OCI-LY7 (cell line): ENCODE results near the gene TMPRSS6. TPM values are rescaled to one million over a fixed set of nuclear protein-coding genes. Genes with fewer than 3 reads are reported as not detected.

Experiments used
- BruUV-seq: library from RNA; stranded (reverse); fragments of 400-500 nt; replicated peaks from 2 replicates; lab custom pipeline; 2021; lab: Mats Ljungman, UMichigan
- CTCF ChIA-PET: fragments of 300-600 bp; sonication (Branson Sonifier 250); formaldehyde crosslinking; loops from one replicate; lab custom pipeline; 2022; ENCODE audit warnings: antibody characterized with exemption; ENCODE audit not compliant: unreplicated experiment; lab: Charles Lee
- POLR2A ChIA-PET: fragments of 300-600 bp; sonication (Branson Sonifier 250); formaldehyde crosslinking; loops from one replicate; lab custom pipeline; 2022; ENCODE audit warnings: antibody characterized with exemption; lab: Charles Lee
- DNase-seq: peaks from one replicate; pipeline ENCODE4 v3.0.0-alpha.2; 2015; ENCODE audit warnings: low spot score
- H2AFZ ChIP-seq: fragments of 200-600 bp; sonication (generic), shearing (Covaris generic); 2 replicates; pipeline ENCODE4 v1.6.1; 2014; ENCODE audit warnings: mild to moderate bottlenecking, antibody characterized with exemption, low read length, moderate library complexity
- H3K27ac ChIP-seq: fragments of 200-600 bp; sonication (generic); 2 replicates; pipeline ENCODE4 v1.5.1; 2014; ENCODE audit warnings: mixed run types, low read depth, mild to moderate bottlenecking, moderate library complexity, low read length, inconsistent platforms; ENCODE audit not compliant: poor library complexity, severe bottlenecking
- H3K36me3 ChIP-seq: fragments of 200-600 bp; sonication (generic); 2 replicates; pipeline ENCODE4 v1.6.1; 2014; ENCODE audit warnings: mild to moderate bottlenecking, antibody characterized with exemption, low read length, moderate library complexity, mixed read lengths; ENCODE audit not compliant: insufficient read depth
- H3K4me1 ChIP-seq: fragments of 200-600 bp; sonication (generic); 2 replicates; pipeline ENCODE4 v1.5.1; 2014; ENCODE audit warnings: mild to moderate bottlenecking, low read length; ENCODE audit not compliant: insufficient read depth, poor library complexity, severe bottlenecking
- H3K4me2 ChIP-seq: fragments of 200-600 bp; sonication (generic); 2 replicates; pipeline ENCODE4 v1.6.1; 2014; ENCODE audit warnings: mild to moderate bottlenecking, low read length
- H3K4me3 ChIP-seq: fragments of 200-600 bp; sonication (generic); 2 replicates; pipeline ENCODE4 v1.5.1; 2014; ENCODE audit warnings: mild to moderate bottlenecking, low read depth, low read length; ENCODE audit not compliant: poor library complexity, severe bottlenecking
- H3K79me2 ChIP-seq: fragments of 200-600 bp; sonication (generic); 2 replicates; pipeline ENCODE4 v1.6.1; 2016; ENCODE audit warnings: low read depth, mild to moderate bottlenecking, low read length, moderate library complexity, mixed read lengths; ENCODE audit not compliant: insufficient read depth
- H3K9me2 ChIP-seq: fragments of 200-600 bp; sonication (generic); 2 replicates; pipeline ENCODE4 v1.6.1; 2016; ENCODE audit warnings: mild to moderate bottlenecking, low read length, mixed read lengths; ENCODE audit not compliant: insufficient read depth
- H3K9me3 ChIP-seq: fragments of 200-600 bp; sonication (generic); 2 replicates; pipeline ENCODE4 v1.6.1; 2014; ENCODE audit warnings: mild to moderate bottlenecking, mixed run types, low read length, mixed read lengths
- H4K20me1 ChIP-seq: fragments of 200-600 bp; sonication (generic); 2 replicates; pipeline ENCODE4 v1.6.1; 2014; ENCODE audit warnings: mild to moderate bottlenecking, antibody characterized with exemption, low read length, moderate library complexity, mixed read lengths; ENCODE audit not compliant: insufficient read depth
- CTCF ChIP-seq: fragments of 200-600 bp; sonication (generic); conservative IDR thresholded peaks from 2 replicates; pipeline ENCODE4 v1.5.1; 2014; ENCODE audit warnings: mild to moderate bottlenecking, antibody characterized with exemption, low read length, moderate library complexity, mixed read lengths
- EZH2phosphoT487 ChIP-seq: fragments of 200-600 bp; sonication (generic); IDR thresholded peaks from 2 replicates; pipeline ENCODE4 v1.6.1; 2018; ENCODE audit warnings: low read depth, borderline replicate concordance, mild to moderate bottlenecking, mixed run types, antibody characterized with exemption, low read length, moderate library complexity, mixed read lengths
- intact Hi-C: fragments of 100-400 bp; cut with micrococcal nuclease; formaldehyde crosslinking; loops from one replicate; pipeline ENCODE4 v1.10.0; 2022; ENCODE audit not compliant: unreplicated experiment
- total RNA-seq, 2 experiments: library from RNA; depleted of rRNA in 1 of 2; stranded (reverse); fragments of >200 nt in 1 of 2; shearing (Covaris generic) in 1 of 2; gene quantifications; 2 replicates each; pipeline ENCODE4 v1.2.3, GENCODE V29; 2014 to 2022

The TMPRSS6 gene
- total RNA-seq, 2 experiments from 2014 or later, result not detected

GRCh38 chr22:37094239-37094638 is 15.3 kb downstream of the TMPRSS6 start:
- ChIA-PET CTCF (no interaction called here), POLR2A (no interaction called here)
- Histone ChIP-seq H3K4me2 (no peak overlapping the region), H4K20me1 (no peaks in the 10 kb centered on the region), H3K9me3 (no peaks in the 10 kb centered on the region), H3K36me3 (no peaks in the 10 kb centered on the region), H3K4me3 (no peak overlapping the region), H3K4me1 (no peaks in the 10 kb centered on the region), H2AFZ (no peak overlapping the region), H3K9me2 (no peaks in the 10 kb centered on the region), H3K27ac (no peak overlapping the region), H3K79me2 (no peaks in the 10 kb centered on the region)
- intact Hi-C loops, result no loop called here
- no peak for DNase-seq
- BruUV-seq, result no TSS peak
- TF ChIP-seq CTCF (no peak), EZH2phosphoT487 (no peak)

GRCh38 chr22:37092997-37093396 is 16.5 kb downstream of the TMPRSS6 start:
- no peaks in the 10 kb centered on the region for H3K9me3 ChIP-seq
- intact Hi-C loops, result no loop called here
- CTCF ChIA-PET, result no interaction called here
- TF ChIP-seq CTCF, result no peak
- H3K4me2 ChIP-seq, result no peak overlapping the region
- no peaks in the 10 kb centered on the region for H3K9me2 ChIP-seq
- no peaks in the 10 kb centered on the region for H3K79me2 ChIP-seq
- no peak overlapping the region for H3K4me3 ChIP-seq
- POLR2A ChIA-PET, result no interaction called here
- H2AFZ ChIP-seq, result no peak overlapping the region
- BruUV-seq, result no TSS peak
- no peaks in the 10 kb centered on the region for H3K4me1 ChIP-seq
- H4K20me1 ChIP-seq, result no peaks in the 10 kb centered on the region
- no peak for DNase-seq
- no peaks in the 10 kb centered on the region for H3K36me3 ChIP-seq
- H3K27ac ChIP-seq, result no peak overlapping the region

GRCh38 chr22:37091994-37092393 is 17.5 kb downstream of the TMPRSS6 start:
- intact Hi-C loops, result no loop called here
- no TSS peak for BruUV-seq
- ChIA-PET POLR2A (interaction anchor here (0.6 kb wide), 1 partner anchor 489 kb away, joined by 3 read pairs; no protein-coding TSS in a partner anchor), CTCF (no interaction called here)
- no peak for TF ChIP-seq CTCF
- H3K9me2 ChIP-seq, result no peaks in the 10 kb centered on the region
- no peak for DNase-seq
- H3K4me2 ChIP-seq, result no peak overlapping the region
- no peaks in the 10 kb centered on the region for H3K79me2 ChIP-seq
- H3K4me3 ChIP-seq, result no peak overlapping the region
- H4K20me1 ChIP-seq, result no peaks in the 10 kb centered on the region
- no peaks in the 10 kb centered on the region for H3K9me3 ChIP-seq
- no peaks in the 10 kb centered on the region for H3K36me3 ChIP-seq
- no peak overlapping the region for H3K27ac ChIP-seq
- no peaks in the 10 kb centered on the region for H3K4me1 ChIP-seq
- no peak overlapping the region for H2AFZ ChIP-seq
